CD4-positive, alpha-beta T cell treated with Interleukin-12 subunit alpha and Interleukin-12 subunit beta, for 1 hour (primary cell): ENCODE results near the gene DOK4.
"Not testable (repeated sequence)": the region's sequence is repeated elsewhere in the genome, so short reads cannot be mapped to it uniquely, and the experiment has no call there.

Experiments
- DNase-seq: peaks from one replicate; pipeline ENCODE4 v3.0.0-alpha.2; 2020

DOK4 gene

DNA sequence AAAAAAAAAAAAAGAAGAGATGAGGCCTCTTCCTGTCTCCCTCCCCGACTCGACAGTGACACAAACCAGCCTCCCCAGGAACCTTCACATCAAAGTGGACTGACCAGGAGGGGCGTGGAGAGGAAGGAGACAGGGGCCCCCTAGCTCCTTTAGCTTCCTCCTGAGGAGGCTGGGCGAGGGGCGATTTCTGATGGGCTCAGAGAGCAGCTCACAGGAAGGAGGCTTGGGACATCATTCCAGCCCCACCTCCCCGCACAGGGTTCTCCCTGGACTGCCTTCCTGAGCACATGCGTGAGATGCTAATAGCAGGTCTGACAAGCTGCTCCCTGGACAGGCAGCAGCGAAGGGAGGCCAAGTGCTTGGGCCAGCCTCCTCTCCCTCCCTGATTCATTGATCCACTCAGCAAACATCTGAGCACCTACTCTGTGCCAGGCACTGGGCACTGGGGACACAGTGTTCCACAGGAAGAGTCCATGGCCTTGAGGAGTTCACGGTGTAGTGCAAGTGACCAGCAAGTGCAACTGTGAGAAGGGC is 14.4 kb upstream of the DOK4 start:
- DNase-seq, result peak; percentile 9

DNA sequence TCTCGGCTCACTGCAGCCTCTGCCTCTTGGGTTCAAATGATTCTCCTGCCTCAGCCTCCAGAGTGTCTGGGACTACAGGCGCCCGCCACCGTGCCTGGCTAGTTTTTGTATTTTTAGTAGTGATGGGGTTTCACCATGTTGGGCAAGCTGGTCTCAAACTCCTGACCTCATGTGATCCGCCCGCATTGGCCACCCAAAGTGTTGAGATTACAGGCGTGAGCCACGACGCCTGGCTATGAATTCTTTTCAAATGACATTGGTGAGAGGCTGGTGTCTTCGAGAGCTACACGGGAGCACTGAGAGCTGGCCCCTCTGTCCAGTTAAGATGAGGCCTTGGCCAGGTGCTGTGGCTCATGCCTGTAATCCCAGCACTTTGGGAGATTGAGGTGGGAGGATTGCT is 13.6 kb upstream of the DOK4 start:
- DNase-seq, result not testable (repeated sequence)

DNA sequence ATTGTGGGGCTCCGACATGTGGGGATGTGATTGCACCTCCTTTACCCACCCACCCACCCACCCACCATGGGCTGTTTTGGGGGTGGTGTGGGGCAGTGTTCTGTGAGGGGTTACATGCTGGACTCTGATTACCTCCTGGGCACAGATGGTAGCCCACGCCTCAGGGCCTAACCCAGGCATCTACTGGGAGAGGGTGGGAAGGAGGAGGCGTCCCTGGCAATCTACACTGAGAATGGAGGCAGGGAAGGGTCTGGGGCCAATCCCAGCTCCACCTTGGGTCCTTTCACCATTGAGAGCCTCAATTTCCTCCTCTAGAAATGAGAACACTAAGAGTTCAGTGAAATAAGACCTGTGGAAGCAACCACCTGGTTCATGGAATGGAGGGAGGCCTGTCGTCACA is 11.7 kb upstream of the DOK4 start:
- DNase-seq, result no peak

DNA sequence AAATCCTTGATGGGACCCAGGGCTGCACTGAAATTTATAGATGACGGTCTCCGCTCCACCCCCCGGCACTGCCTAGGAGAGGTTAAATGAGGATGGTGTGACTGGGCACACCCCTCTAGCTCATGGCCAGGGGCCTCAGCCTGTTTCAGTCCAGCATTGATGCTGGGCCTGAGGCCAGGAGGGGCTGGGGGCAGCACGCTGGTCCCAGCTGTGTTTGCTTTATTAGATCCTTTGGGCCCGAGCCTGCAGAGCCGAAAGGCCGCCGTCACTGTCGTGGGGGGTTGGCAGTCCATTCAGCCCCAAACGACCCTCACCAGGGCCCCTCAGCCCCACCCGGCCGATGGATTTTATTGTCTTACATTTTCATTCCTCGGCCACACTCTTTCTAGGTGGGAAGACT is 10.8 kb upstream of the DOK4 start:
- no peak for DNase-seq

DNA sequence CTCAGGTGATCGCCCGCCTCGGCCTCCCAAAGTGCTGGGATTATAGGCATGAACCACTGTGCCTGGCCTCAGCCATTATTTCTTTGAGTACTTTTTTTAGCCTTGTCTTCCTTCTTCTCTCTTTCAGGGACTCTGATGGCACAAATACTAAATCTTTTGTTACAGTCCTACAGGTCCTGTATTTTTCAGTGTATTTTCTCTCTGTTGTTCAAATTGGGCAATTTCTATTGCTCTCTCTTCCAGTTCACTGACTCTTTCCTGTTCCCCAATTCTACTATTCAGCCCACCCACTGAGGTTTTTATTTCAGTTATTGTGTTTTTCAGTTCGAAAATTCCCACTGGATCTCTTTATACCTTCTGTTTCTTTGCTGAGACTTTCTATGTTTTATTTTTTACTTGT is 7.5 kb upstream of the DOK4 start:
- DNase-seq, result no peak

DNA sequence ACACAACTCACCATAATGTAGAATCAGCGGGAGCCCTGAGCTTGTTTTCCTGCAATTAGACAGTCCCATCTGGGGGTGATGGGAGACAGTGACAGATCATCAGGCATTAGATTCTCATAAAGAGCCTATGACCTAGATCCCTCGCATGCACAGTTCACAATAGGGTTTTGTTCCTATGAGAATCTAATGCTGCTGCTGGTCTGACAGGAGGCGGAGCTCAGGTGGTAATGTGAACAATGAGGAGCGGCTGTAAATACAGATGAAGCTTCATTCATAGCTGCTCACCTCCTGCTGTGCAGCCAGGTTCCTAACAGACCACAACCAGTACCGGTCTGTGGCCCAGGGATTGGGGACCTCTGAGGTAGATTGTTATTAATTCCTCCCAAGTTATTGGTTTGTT is 2.9 kb upstream of the DOK4 start:
- DNase-seq, result no peak

DNA sequence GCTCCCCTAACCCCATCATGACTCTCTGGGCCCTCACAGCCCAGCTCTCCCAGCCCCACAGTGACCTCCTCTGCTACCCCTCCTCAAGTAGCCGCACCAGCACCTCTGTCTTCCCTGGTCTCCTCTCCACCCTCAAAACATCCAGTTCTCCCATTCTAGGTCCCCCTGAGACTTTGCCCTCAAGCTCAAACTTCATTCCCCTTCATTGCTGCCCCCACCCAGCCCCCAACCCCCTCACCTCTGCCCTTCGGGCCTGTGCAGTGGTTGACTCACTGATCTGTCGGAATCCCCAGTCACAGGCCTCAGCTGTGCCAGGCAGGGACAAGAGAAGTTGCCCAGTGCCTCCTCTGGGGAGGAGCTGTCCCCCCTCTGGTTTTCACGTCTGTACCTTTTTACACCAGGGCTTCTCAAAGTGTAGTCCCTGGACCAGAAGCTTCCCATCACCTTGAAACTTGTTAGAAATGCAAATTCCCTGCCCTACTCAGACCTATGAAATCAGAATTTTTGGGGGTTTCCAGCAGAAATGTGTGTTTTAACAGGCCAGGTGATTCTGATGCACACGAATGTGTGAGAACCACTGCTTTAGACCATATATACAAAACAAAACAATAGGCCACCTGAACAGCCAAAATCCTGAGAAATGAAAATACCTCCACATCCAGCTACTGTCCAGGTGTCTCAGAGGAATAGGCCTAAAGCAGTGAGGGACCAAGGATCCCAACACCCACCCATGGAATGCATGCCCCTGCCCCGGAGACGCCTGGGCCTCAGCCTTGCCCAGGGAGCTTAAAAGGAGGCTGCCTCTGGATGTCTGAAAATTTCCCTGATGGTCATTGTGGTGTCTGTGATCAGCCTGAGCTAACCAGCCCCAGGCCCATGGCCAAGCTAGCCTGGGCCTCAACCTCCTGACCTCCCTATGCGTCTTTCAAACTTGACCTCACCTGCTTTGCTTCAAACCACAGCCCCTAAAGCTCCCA is 853 bp upstream of the DOK4 start:
- DNase-seq, result no peak

DNA sequence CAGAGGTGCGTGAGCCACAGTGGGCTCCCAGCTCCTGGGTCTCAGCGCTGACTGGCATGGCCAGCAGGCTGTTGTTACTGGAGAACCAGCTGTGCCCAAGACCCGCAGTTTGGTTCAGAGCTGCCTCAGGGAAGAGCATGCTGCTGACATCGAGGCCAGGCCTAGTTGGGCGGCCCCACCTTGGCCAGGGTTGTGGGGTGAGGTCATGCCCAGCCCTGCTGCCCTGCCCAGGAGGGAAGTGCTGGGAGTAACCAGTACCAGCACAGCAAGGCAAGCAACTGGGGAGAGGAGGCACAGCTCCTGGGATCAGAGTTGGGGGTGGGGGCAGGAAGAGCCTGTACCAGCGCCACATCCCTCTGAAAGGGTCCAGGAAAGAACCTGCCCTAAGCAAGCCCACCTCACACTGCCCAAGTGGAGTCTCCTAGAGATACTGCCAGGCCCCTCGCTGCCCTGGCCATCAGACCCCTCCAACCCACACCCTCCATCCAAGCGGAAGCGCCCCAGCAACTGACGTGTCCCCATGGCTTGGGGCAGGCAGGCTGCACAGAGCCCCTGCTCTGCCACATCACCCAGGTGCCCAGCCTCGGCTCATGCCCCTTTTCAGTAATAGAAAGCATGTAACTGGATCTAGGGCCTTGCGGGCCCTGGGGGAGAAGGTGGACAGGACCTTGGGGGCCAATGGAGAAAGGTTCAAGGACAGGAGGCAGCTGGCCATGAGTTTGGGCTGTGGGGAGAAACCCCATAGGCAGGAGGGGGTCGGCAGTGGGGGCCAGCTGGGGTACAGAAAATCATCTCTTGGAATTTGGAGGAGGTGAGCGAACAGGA is 990 bp downstream of the DOK4 start:
- no peak for DNase-seq

DNA sequence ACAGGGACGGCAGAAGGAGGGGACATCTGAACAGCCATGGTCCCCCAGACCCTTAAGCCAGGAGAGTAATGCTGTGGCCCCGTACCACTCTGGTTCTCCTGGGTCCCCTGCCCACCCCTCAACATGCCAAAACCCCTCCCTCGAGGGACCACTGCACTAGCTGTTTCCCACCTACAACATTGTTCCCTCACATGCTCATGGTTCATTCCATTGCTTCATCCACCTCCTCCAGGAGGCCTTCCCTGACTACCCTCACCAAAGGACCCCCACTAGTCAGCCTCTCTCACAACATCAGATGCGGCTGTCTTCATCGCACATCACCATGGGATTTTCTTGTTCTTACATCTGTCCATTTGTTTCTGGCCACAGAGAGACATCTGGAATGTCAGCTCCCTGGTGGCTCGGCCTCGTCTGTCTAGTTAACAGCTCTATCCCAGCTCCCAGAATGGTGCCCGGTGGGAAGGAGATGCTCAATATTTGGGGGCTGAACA is 1.7 kb downstream of the DOK4 start:
- DNase-seq, result no peak

DNA sequence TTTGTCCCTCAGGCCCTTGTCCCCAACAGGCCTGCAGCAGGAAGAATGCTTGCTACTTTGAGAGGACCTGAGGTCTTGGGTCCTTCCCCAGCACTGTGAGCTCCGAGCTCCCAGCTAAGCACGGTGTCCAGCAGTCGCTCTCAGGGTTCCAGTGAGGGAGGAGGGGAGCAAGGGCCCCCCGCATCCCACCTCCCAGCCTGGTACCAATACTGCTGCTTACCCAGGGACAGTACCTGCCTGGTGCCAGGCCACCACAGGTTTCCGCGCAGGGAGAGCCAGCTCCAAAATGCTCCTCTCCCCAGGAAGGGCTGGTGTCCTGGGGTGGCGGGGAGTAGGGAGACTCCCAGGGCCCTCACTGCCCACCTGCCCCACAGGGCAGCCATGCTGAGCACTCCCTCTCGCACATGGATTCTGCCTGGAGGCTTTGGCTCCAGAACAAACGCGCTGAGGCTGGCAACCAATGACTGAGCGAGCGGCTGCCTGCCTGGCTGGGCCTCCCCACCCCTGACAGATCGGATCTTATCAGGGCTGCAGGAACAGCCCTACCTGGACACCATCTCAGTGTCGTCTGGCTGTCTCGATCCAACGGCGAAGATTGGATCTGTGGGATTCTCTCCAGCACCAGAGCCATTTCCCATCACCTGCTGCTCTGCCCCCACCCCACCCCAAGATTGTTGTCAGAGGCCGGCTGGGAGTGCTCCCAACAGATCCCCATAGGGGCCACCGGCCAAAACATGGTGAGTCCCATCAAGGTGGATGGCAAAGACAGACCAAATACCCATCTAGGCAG is 2.4 kb downstream of the DOK4 start:
- DNase-seq, result no peak

DNA sequence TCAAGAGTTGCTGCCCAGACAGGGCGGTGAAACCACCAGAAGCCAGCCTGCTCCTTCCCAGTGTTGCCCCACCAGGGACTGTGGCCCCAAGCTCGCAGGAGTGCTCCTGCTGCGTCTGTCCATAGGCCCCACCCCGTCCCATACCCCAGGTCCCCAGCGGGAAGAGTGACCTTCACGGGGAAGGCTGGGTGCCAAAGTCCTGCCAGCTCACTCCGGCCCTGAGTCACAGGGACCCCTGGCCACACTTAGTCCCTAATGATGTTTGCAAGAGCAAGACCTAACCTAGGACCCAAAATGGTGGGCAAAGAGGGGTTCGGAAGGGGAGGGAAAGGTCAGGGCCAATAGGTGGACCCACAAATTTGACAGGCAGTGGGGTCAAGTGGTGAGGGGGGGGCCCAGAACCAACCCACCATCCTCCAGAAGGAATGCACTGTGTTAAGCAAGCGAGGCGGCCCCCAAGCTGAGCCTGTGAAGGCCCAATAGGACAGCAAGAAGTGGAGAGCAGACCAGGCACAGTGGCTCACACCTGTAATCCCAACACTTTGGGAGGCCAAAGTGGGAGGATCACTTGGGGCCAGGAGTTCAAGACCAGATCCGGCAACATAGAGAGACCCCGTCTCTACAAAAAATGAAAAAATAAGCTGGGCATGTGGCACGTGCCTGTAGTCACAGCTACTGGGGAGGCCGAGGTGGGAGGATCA is 3.3 kb downstream of the DOK4 start:
- no peak for DNase-seq

DNA sequence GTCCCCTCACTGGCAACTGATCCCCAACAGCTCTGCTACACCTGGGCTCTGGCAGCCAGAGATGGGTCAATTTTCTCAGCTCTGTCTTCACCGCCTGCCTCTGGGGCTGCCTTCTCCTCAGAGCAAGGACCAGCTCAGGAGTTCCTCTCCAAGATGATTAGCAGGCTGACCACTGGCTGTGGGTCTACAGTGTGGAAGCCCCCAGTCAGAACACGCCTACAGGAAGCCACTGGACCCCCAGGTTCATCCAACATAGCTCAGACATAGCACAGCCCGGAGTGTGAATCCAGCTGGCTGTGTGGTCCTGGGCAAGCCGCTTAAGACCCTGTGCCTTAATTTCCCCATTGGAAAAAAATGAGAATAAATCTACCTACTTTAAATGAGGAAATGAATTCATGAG is 4.9 kb downstream of the DOK4 start:
- no peak for DNase-seq

DNA sequence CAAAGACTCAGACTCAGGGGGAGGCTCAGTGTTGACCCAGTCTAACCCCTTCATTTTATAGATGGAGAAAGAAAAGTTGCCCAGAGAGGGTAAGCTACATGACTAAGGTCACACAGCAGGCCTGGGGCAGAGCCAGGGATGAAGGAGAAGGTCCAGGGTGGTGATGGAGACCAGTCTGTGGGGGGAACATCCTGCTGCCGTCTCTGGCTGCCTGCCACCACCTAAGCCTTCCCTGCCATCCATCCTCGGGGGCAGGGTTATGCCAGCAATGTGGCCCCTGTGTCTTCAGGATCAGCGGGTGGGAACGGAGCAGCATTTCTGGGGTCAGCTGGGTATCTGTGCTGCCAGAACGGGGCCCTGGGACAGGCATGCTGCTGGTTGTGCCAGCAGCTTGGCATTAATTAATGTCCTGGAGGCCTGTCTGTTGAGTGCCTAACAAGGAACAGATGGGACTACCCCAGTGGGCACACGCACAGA is 5.5 kb downstream of the DOK4 start:
- no peak for DNase-seq

DNA sequence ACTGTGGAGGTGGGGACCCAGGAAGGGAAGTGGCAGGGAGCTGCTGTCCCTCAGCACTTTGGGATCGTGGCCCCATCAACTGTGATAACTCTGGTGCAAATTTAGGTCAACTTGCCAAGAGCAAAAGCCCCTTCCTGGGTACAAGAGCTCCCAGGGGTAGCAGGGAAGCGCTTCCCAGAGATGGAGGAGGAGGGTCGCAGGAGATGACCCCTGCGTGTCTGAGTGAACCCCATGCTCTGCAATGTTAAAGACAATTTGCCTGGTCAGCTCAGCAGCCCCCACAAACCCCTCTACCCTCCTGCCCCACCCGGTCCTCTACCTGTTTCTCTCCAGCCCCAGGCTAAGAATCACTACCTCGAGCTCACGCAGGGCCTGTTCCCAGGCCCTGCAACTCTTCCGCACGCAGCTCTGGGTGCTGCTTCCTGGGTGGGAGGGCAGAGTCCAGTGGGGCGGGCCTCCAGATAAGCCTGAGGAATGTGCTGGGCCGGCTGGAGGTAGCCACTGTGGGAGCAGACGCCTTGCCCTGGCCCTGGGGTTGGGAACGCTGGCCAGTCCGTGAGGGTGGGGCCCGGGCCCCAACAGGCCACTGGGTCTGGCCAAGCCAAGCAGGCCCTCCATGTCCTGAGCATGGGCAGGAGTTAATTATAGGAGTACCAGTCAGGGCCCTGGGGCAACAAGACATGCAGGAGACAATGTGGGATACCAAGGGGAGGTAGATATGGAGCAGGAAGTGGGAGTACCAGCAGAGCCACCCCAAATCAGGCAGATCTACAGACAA is 6.1 kb downstream of the DOK4 start:
- DNase-seq, result no peak

DNA sequence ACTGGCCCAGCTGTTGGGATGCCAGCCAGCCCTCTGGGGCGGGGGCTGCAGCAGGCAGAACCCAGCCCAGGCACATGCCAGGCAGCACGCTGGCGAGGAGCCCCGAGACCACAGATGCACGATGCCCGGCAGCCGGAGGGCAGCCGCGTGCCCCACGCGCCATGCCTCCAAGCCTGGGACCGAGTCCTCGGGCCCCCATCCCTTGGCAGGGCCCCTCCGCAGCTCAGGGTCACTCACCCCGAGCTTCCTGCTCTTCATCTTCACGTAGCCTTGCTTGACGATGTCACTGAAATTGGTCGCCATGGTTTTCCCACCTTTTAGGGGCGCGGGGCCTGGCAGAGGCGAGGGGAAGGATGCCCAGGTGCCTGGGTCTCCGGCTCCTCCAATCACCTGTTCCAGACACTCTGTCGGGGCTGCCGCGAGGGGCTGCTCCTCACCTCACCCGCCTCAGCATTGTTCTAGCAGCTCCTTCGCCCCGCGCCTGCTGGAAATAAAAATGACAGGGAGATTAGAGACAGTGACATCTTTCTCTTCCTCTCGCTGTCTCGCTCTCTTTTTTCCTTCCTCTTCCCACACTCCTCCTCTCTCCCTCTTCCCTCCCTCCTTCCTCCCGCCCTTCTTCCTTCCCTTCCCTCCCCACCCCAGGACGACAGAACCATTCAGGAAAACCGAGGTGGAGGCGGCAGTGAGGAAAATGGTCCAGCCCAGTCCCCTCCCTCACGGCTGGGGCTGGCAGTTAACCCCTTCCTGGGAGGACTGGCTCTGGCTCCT is 6.9 kb downstream of the DOK4 start:
- no peak for DNase-seq

DNA sequence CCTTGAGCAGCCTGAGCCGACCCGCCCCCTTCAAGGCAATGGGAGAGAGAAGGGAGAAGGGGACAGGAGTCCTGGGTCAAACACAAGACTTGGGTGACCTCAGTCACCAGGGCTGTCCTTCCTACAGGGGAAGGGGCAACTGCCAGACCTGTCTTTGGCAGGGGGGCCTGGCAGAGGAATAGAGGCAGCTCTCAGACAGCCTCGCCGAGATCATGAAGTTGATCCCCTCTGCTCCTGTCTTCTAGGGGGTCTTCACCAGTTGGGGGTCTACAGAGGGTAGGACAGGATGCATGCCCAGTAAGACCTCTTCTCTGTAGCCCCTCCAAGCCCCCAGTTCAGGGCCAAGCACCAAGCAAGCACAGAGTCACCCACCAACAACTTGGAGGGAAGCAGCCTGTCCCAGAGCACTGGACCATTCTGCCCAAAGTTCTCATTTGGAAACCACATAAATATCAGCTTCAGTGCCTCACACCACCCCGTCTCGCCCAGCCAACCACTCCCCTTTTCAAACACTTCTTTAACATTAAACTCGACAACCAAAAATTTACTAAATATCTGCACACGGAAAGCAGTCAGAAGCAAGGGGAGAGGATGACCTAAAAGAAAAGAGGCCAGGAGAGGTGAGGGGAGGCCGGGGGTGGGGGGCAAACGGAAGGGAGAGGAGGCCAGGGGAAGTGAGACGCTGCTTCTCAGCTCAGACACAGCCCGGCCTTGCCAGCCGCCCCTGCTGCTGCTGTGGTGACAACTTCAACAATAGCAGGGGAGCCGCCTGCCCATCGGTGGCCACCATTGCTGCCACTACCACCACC is 7.7 kb downstream of the DOK4 start:
- DNase-seq, result no peak

DNA sequence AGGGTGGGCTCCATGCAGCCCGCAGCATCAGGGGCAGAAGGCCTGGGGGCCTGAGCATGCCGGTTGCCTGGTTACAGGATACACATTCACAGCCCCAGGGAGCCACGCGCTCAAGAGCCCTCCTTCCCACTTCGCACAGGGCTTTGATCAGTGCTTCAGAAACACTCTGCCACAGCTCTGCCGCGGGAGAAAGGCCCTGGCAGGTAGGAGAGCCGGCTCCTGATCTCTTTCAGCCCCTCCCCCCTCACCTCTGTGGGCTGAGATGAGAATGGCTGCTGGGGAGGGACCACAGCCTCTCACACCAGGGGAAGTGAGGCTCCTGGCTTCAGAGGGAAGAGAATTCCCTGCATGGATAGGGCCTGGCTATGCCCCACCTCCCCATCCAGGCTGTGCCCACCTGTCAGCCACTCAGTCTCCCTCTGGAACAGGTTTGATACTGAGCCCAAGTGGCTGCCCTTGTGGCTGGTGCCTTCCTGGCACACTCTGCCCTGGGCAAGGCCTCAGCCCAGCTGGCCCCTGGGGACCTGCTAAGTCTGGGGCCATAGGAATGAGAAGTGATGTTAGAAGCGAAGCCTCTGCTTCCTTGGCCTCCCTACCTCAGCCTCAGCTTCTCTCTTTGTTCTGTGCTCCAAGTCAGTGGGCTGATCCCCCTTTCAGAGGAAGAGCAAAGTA is 8.6 kb downstream of the DOK4 start:
- DNase-seq, result no peak

DNA sequence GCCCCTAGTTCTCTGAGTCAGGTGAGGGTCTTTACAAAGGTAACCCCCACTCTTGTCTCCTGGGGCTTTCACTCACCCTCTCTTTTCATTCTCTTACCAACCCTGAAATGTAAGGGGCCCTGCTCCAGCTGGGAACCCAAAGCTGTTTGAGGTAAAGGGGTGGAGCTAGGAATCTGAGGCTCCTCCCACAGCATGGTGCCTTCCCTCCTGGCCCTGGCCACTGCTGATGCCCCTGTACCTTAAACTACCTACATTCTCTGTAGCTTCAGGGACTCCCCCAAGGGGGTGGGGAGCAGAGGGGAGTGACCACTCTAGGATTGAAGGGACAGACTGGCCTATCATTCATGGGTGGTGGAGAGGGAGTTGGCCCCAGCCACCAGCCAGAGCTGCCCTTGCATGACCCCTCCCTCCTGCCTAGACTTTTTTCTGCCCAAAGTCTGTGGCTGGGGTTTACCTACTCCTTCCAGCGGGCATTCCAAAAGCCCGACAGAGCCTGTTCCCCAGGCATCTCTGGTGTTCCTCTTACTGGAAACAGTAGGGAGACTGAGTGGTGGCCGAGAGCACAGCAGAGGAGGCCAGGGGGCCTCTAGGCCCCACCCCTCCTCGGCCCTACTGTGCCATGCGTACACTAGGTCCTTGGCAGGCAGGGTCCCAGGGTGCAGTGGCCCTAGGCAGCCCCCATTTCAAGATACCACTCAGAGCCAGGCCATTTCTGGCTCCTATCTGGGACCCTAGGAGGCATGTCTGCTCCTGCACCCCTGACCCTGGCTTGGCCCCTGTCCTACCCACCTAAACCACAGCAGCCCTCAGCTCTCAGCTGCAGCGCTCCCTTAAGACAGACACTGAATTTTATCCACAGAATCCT is 9.5 kb downstream of the DOK4 start:
- DNase-seq, result no peak
